ENCODE data around the gene MSANTD1. TPM values are rescaled to one million over a fixed set of nuclear protein-coding genes. Genes with fewer than 3 reads are reported as not detected.
A peak's percentile ranks its signal among the peaks of the same experiment; 100 is the strongest.

MSANTD1 gene
- total and polyA plus RNA-seq, 8 donors, result 0.31 to 5.8 (median 2.6) TPM; not detected in 2

- DNase-seq, result peak; percentile 9 to 25
- intact Hi-C loops (cut with DNase I; ENCODE audit: low total_unique reads), result no loop called here
- Histone ChIP-seq H3K36me3 (peaks cover 0 to 23% (median 16%) of the 10 kb centered on the region in 4 donors), H3K9me3 (no peaks in the 10 kb centered on the region), H3K4me3 (no peak overlapping the region), H3K27me3 (no peaks in the 10 kb centered on the region), H3K27ac (no peak overlapping the region), H3K4me1 (no peaks in the 10 kb centered on the region)
- WGBS, 5 donors, result 66 to 93% (median 71%) methylated on average over 7 to 9 of the region's 9 CpGs
- TF ChIP-seq CTCF (IDR thresholded peaks at IDR 0.05) (no peak), POLR2AphosphoS5 (IDR thresholded peaks at IDR 0.05) (no peak), EP300 (IDR thresholded peaks at IDR 0.05) (no peak), POLR2A (IDR thresholded peaks at IDR 0.05) (no peak)
Observed at GRCh38 chr4:3257103-3257555, 8.2 kb downstream of the MSANTD1 start.

- Histone ChIP-seq H3K36me3 (peaks cover 0 to 23% (median 16%) of the 10 kb centered on the region in 4 donors), H3K4me3 (no peak overlapping the region), H3K27ac (no peak overlapping the region), H3K9me3 (no peaks in the 10 kb centered on the region), H3K27me3 (no peaks in the 10 kb centered on the region), H3K4me1 (no peaks in the 10 kb centered on the region)
- intact Hi-C loops (cut with DNase I; ENCODE audit: low total_unique reads), result no loop called here
- TF ChIP-seq EP300 (IDR thresholded peaks at IDR 0.05) (no peak), POLR2A (IDR thresholded peaks at IDR 0.05) (no peak), POLR2AphosphoS5 (IDR thresholded peaks at IDR 0.05) (no peak)
- peak in 1 of 2 donors; percentile 21 for DNase-seq
- 83 to 88% (median 86%) methylated on average over 23 to 29 of the region's 29 CpGs for WGBS, 5 donors
Observed at GRCh38 chr4:3257556-3258482, 8.9 kb downstream of the MSANTD1 start.

- peak in 1 of 2 donors; percentile 17 for DNase-seq
- Histone ChIP-seq H3K27me3 (no peaks in the 10 kb centered on the region), H3K36me3 (peaks cover 0 to 2% (median under 1%) of the 10 kb centered on the region in 4 donors), H3K9me3 (no peaks in the 10 kb centered on the region), H3K4me3 (no peak overlapping the region), H3K27ac (no peak overlapping the region), H3K4me1 (no peaks in the 10 kb centered on the region)
- intact Hi-C loops (cut with DNase I; ENCODE audit: low total_unique reads), result no loop called here
- 85 to 91% (median 90%) methylated on average over 20 to 35 of the region's 35 CpGs for WGBS, 5 donors
- no peak for TF ChIP-seq POLR2A (IDR thresholded peaks at IDR 0.05)
Observed at GRCh38 chr4:3261411-3262207, 12.7 kb downstream of the MSANTD1 start.

GRCh38 chr4:3262208-3263052 is 13.5 kb downstream of the MSANTD1 start:
- intact Hi-C loops (cut with DNase I; ENCODE audit: low total_unique reads), result no loop called here

More at GRCh38 chr4:3262208-3263052, 13.5 kb downstream of the MSANTD1 start:
- no peak overlapping the region for H3K27ac ChIP-seq
- H3K36me3 ChIP-seq, result no peaks in the 10 kb centered on the region
- 83 to 89% (median 86%) methylated on average over 21 to 23 of the region's 23 CpGs for WGBS, 5 donors
- no peak overlapping the region for H3K4me3 ChIP-seq
- no peaks in the 10 kb centered on the region for H3K9me3 ChIP-seq
- DNase-seq, result peak in 1 of 2 donors; percentile 17
- H3K4me1 ChIP-seq, result no peaks in the 10 kb centered on the region
- no peaks in the 10 kb centered on the region for H3K27me3 ChIP-seq
- TF ChIP-seq POLR2A (IDR thresholded peaks at IDR 0.05) (no peak), POLR2AphosphoS5 (IDR thresholded peaks at IDR 0.05) (no peak), CTCF (IDR thresholded peaks at IDR 0.05) (no peak), EP300 (IDR thresholded peaks at IDR 0.05) (no peak)
